Measurements from ENCODE around the gene KLHDC1.

- TF ChIP-seq ARNT (IDR thresholded peaks at IDR 0.05) (no peak), FOXM1 (IDR thresholded peaks at IDR 0.05; ENCODE audit: borderline replicate concordance) (no peak)
Observed at GRCh38 chr14:49733836-49734235, 40.9 kb downstream of the KLHDC1 start.

All from HEK293T (cell line).